Activated CD8-positive, alpha-beta T cell treated with anti-CD3 and anti-CD28 coated beads for 36 hours (primary cell): ENCODE results near the gene CBY1. TPM values are rescaled to one million over a fixed set of nuclear protein-coding genes. Genes with fewer than 3 reads are reported as not detected.

Experiments
- ATAC-seq: fragments of 200-7000 bp; cut with Tn5 transposase; one replicate; pipeline ENCODE4 v1.10.0; 2021; ENCODE audit warnings: mild to moderate bottlenecking, moderate library complexity
- CTCF ChIA-PET: fragments of 350-600 bp; sonication (Branson Sonifier 250); formaldehyde crosslinking; loops from one replicate; lab custom pipeline; 2021; ENCODE audit warnings: antibody characterized with exemption; lab: Charles Lee
- POLR2A ChIA-PET: fragments of 350-600 bp; sonication (Branson Sonifier 250); formaldehyde crosslinking; loops from one replicate; lab custom pipeline; 2021; ENCODE audit warnings: antibody characterized with exemption; lab: Charles Lee
- DNase-seq: peaks from one replicate; pipeline ENCODE4 v3.0.0-alpha.2; 2020
- H3K27ac Mint-ChIP-seq: one replicate; pipeline ENCODE4 v1.8.0; 2021; ENCODE audit warnings: mild to moderate bottlenecking, mixed read lengths
- H3K27me3 Mint-ChIP-seq: one replicate; pipeline ENCODE4 v1.8.0; 2021; ENCODE audit warnings: mixed read lengths
- H3K36me3 Mint-ChIP-seq: one replicate; pipeline ENCODE4 v1.8.0; 2021; ENCODE audit warnings: low read depth, mixed read lengths
- H3K4me1 Mint-ChIP-seq: one replicate; pipeline ENCODE4 v1.8.0; 2021; ENCODE audit warnings: low read depth, mixed read lengths
- H3K4me3 Mint-ChIP-seq: one replicate; pipeline ENCODE4 v1.8.0; 2021; ENCODE audit warnings: mild to moderate bottlenecking, moderate library complexity, mixed read lengths
- H3K9me3 Mint-ChIP-seq: one replicate; pipeline ENCODE4 v1.8.0; 2021; ENCODE audit warnings: mixed read lengths
- CTCF ChIP-seq: fragments of 200-600 bp; IDR thresholded peaks from one replicate; pipeline ENCODE4 v1.8.0; 2022; ENCODE audit warnings: antibody characterized with exemption, mild to moderate bottlenecking
- intact Hi-C: fragments of 100-400 bp; cut with micrococcal nuclease; formaldehyde crosslinking; loops from one replicate; pipeline ENCODE4 v1.10.0; 2022
- total RNA-seq, 2 experiments: library from RNA; stranded (reverse); gene quantifications; one replicate each; pipeline ENCODE4 v1.2.3, GENCODE V29; 2021

CBY1 gene
- total RNA-seq, 2 experiments from 2014 or later, result 15.6 to 15.7 TPM

- H3K4me3 Mint-ChIP-seq, result no peak overlapping the region
- ChIA-PET CTCF (interaction anchor here (9.7 kb wide), 1 partner anchor 15 kb away, joined by 73 read pairs; no protein-coding TSS in a partner anchor), POLR2A (interaction anchor here (1.3 to 41.0 kb wide), 2 partner anchors 13 to 21 kb away, joined by 5 to 905 read pairs; partner anchors contain the start of gene SUN2)
- intact Hi-C loops, result no loop called here
- H3K4me1 Mint-ChIP-seq, result peaks cover 2% of the 10 kb centered on the region
- peaks cover 45% of the 10 kb centered on the region for H3K36me3 Mint-ChIP-seq
- ATAC-seq, result no peak
- no peak for TF ChIP-seq CTCF
- no peaks in the 10 kb centered on the region for H3K27me3 Mint-ChIP-seq
- H3K9me3 Mint-ChIP-seq, result no peaks in the 10 kb centered on the region
- no peak for DNase-seq
- no peak overlapping the region for H3K27ac Mint-ChIP-seq
Measured at GRCh38 chr22:38720350-38720749, 63.9 kb downstream of the CBY1 start.

GRCh38 chr22:38721551-38721950 lies 65.1 kb downstream of the CBY1 start:
- POLR2A ChIA-PET, result interaction anchor here (40.0 to 41.0 kb wide), 2 partner anchors 2 to 20 kb away, joined by 905 read pairs; partner anchors contain the start of genes GTPBP1 and SUN2
- Mint-ChIP-seq H3K4me3 (no peak overlapping the region), H3K36me3 (peaks cover 52% of the 10 kb centered on the region), H3K4me1 (peaks cover 2% of the 10 kb centered on the region), H3K9me3 (no peaks in the 10 kb centered on the region), H3K27ac (no peak overlapping the region), H3K27me3 (no peaks in the 10 kb centered on the region)
- intact Hi-C loops, result no loop called here
- TF ChIP-seq CTCF, result no peak
- CTCF ChIA-PET, result interaction anchor here (0.9 to 9.7 kb wide), 2 partner anchors 13 to 47 kb away, joined by 3 to 73 read pairs; no protein-coding TSS in a partner anchor
- no peak for DNase-seq
- ATAC-seq, result no peak

Other genes with a start within 250 kb of the CBY1 start
- gene KCNJ4, start 201.4 kb upstream of the CBY1 start, total RNA-seq, result not detected
- gene KDELR3, start 188.5 kb upstream of the CBY1 start, total RNA-seq, result 1 to 10 TPM; 1.7 to 2.1 TPM
- gene DDX17, start 150.3 kb upstream of the CBY1 start, total RNA-seq, result 100 to 1,000 TPM; 320 to 334 TPM
- gene DMC1, start 86.5 kb upstream of the CBY1 start, total RNA-seq, result 10 to 100 TPM; 14.2 to 15.1 TPM
- 1 to 10 TPM in 1 of 2 experiments, under 1 TPM in 1; 0.74 to 1.1 TPM for gene FAM227A, start 246 bp upstream of the CBY1 start, total RNA-seq
- gene TOMM22, start 25.3 kb downstream of the CBY1 start, total RNA-seq, result 100 to 1,000 TPM; 155 to 158 TPM
- gene JOSD1, start 44.3 kb downstream of the CBY1 start, total RNA-seq, result 10 to 100 TPM; 84.7 to 88.1 TPM
- gene GTPBP1, start 49.3 kb downstream of the CBY1 start, total RNA-seq, result 10 to 100 TPM; 93.3 to 97.6 TPM
- 100 to 1,000 TPM; 101 to 107 TPM for gene SUN2, start 99.4 kb downstream of the CBY1 start, total RNA-seq
- 1 to 10 TPM; 5.5 to 6.0 TPM for gene DNAL4, start 137.5 kb downstream of the CBY1 start, total RNA-seq
- under 1 TPM; 0.69 to 0.83 TPM for gene NPTXR, start 187.4 kb downstream of the CBY1 start, total RNA-seq
- gene CBX6, start 215.6 kb downstream of the CBY1 start, total RNA-seq, result 10 to 100 TPM; 97.7 to 99.4 TPM